Adrenal gland (tissue), 12 donors: Measurements from ENCODE around the gene CXCL3. TPM values are rescaled to one million over a fixed set of nuclear protein-coding genes. Genes with fewer than 3 reads are reported as not detected.

Experiments
- DNase-seq, 7 donors: peaks; one replicate each; pipeline ENCODE4 v3.0.0-alpha.2; 2019 to 2020
- H3K27ac ChIP-seq, 5 donors: fragments of 200-600 bp; sonication (generic) in 4 of 5; 1 replicate in 3 of 5; 2 replicates in 2 of 5; pipeline versions ENCODE4 v1.5.1 to v1.8.0; 2016 to 2020; ENCODE audit warnings: mild to moderate bottlenecking in 1 of 5
- H3K27me3 ChIP-seq: fragments of 200-600 bp; 2 replicates; pipeline ENCODE4 v1.8.0; 2021
- H3K36me3 ChIP-seq, 2 donors: fragments of 200-600 bp; replicated peaks in 1 of 2; 1 replicate in 1 of 2; 2 replicates in 1 of 2; pipeline versions ENCODE4 v1.5.1 to v1.8.0; 2018 to 2022
- H3K4me1 ChIP-seq, 2 donors: fragments of 200-600 bp; replicated peaks in 1 of 2; 1 replicate in 1 of 2; 2 replicates in 1 of 2; pipeline versions ENCODE4 v1.5.1 to v1.8.0; 2018 to 2021
- H3K4me3 ChIP-seq, 4 donors: fragments of 200-600 bp; sonication (generic) in 3 of 4; one replicate each; pipeline ENCODE4 v1.5.1; 2016 to 2018
- H3K9me3 ChIP-seq, 3 donors: fragments of 200-600 bp; sonication (generic) in 1 of 3; replicated peaks in 1 of 3; 1 replicate in 2 of 3; 2 replicates in 1 of 3; pipeline versions ENCODE4 v1.5.1 to v1.8.0; 2016 to 2021
- POLR2A ChIP-seq, 2 donors: fragments of 450-650 bp; IDR thresholded peaks; one replicate each; pipeline ENCODE4 v1.6.1; 2017; ENCODE audit warnings: antibody characterized with exemption in 2 of 2, mild to moderate bottlenecking in 2 of 2, moderate library complexity in 1 of 2
- WGBS, 4 donors: extraction: QIAGEN DNeasy Blood & Tissue Kit in 2 of 4; methylation state at CpG; one replicate each; pipeline versions ENCODE4 v1.1.5 to v1.1.7; 2013 to 2017; 5-methylcytosine and 5-hydroxymethylcytosine counted together
- intact Hi-C, 2 donors: fragments of 100-400 bp; cut with DNase I; formaldehyde crosslinking; loops; one replicate each; pipeline versions ENCODE4 v1.14.1 to v1.15.0; 2022 to 2023
- polyA plus RNA-seq, 3 donors: library from polyadenylated mRNA; stranded (reverse); fragments of 200-250 nt in 2 of 3; fragments of 350-450 nt in 1 of 3; fragmentation: Illumina TruSeq in 1 of 3; extraction: RNeasy Lipid Tissue Mini Kit (QIAGEN cat#74804) in 1 of 3; gene quantifications; one replicate each; pipeline ENCODE4 v1.2.3, GENCODE V29; 2013 to 2014
- small RNA-seq, 2 donors: library from RNA; depleted of rRNA; stranded (forward); fragments of <200 nt; gene quantifications; one replicate each; pipeline ENCODE3, GENCODE V24; 2016
- total RNA-seq, 9 donors: library from RNA; depleted of rRNA in 4 of 9; stranded (reverse); fragments of >200 nt in 4 of 9; fragments of 120-200 nt in 1 of 9; fragmentation: NEBNext Ultra II Directional in 1 of 9; extraction: Animal tissue kit (Norgen Biotek cat#: 25700) in 1 of 9; gene quantifications; one replicate each; pipeline versions ENCODE4 v1.1.0 to v1.2.4, GENCODE V29; 2013 to 2023
- TF ChIP-seq, protein P1 (sequence below), 6 experiments: fragments of 450-650 bp in 4 of 6; fragments of 200-600 bp in 2 of 6; sonication (generic) in 1 of 6; IDR thresholded peaks; 1 replicate in 5 of 6; 2 replicates in 1 of 6; pipeline versions ENCODE4 v1.5.1 to v1.8.0; 2016 to 2021; ENCODE audit warnings: antibody characterized with exemption in 6 of 6, mild to moderate bottlenecking in 2 of 6, moderate library complexity in 1 of 6
- donor health status: healthy with polysubstance abuse.
- donor health status: Bipolar disorder and iron deficiency.
- donor health status: DM: yes; HTN: yes; CAD: no.
- donor health status: DM: no; HTN: no; CAD: no.
- donor health status: DM: no; HTN: no; CAD: no.
- donor health status: DM: yes; HTN: yes; CAD: no.

The CXCL3 gene
- total and polyA plus RNA-seq, 12 donors, result 0.13 to 1.6 (median 0.42) TPM; not detected in 3

DNA sequence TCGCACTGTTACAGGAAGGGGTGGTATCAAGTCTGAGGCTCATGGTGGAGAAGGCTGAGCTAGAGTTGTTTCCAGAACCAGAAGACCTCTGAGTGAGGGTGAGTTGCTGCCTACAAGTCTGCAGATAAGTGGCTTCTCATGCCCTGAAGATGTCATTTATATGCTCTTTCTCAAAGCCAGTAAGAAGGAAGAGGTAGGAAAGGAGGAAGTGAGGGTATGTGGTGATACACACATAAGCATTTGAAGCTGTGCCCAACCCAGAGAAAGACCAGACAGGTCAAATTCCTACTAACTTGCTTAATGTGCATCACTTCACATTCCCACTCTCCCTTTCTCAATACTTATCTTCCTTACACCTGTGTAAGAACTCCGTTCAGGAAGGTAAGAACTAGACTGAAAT lies 50.4 kb downstream of the CXCL3 start, which contains the start of gene PPBP:
Gene PPBP, minus strand, starts transcription at position 130 of the 400 bp plus-strand sequence. Its CDS starts 87 bp downstream, at position 43.
- no peak for DNase-seq
- H3K9me3 ChIP-seq, result no peaks in the 10 kb centered on the region
- no peak for TF ChIP-seq POLR2A (IDR thresholded peaks at IDR 0.05)
- TF ChIP-seq, protein P1, sequence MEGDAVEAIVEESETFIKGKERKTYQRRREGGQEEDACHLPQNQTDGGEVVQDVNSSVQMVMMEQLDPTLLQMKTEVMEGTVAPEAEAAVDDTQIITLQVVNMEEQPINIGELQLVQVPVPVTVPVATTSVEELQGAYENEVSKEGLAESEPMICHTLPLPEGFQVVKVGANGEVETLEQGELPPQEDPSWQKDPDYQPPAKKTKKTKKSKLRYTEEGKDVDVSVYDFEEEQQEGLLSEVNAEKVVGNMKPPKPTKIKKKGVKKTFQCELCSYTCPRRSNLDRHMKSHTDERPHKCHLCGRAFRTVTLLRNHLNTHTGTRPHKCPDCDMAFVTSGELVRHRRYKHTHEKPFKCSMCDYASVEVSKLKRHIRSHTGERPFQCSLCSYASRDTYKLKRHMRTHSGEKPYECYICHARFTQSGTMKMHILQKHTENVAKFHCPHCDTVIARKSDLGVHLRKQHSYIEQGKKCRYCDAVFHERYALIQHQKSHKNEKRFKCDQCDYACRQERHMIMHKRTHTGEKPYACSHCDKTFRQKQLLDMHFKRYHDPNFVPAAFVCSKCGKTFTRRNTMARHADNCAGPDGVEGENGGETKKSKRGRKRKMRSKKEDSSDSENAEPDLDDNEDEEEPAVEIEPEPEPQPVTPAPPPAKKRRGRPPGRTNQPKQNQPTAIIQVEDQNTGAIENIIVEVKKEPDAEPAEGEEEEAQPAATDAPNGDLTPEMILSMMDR (IDR thresholded peaks at IDR 0.05), result no peak
- no peaks in the 10 kb centered on the region for H3K36me3 ChIP-seq
- intact Hi-C loops, result no loop called here
- H3K27ac ChIP-seq, result no peak within 1 kb of the TSS
- no peak within 1 kb of the TSS for H3K4me3 ChIP-seq
- 54 to 74% (median 71%) methylated on average over 2 of the region's 2 CpGs for WGBS, 4 donors
- H3K4me1 ChIP-seq, result no peaks in the 10 kb centered on the region
- no peaks in the 10 kb centered on the region for H3K27me3 ChIP-seq

Small RNA genes within 50 kb of the gene (small RNA-seq; reads per million reads assigned to genes)
- 0 reads per million in 2 donors for gene RN7SL218P

Other genes starting within 250 kb of the CXCL3 start
- under 1 TPM in 1 of 9 donors, not detected in 8; 0.41 TPM for gene CXCL6, start 202.0 kb downstream of the CXCL3 start, total RNA-seq
- under 1 TPM; 0.07 to 0.16 (median 0.16) TPM for gene CXCL6, start 202.0 kb downstream of the CXCL3 start, polyA plus RNA-seq
- gene PF4V1, start 185.4 kb downstream of the CXCL3 start, total RNA-seq, result under 1 TPM in 1 of 9 donors, not detected in 8; 0.72 TPM
- gene PF4V1, start 185.4 kb downstream of the CXCL3 start, polyA plus RNA-seq, result not detected
- 1 to 10 TPM in 4 of 9 donors, under 1 TPM in 2, not detected in 3; 0.84 to 6.1 (median 1.6) TPM for gene CXCL1, start 169.3 kb downstream of the CXCL3 start, total RNA-seq
- 1 to 10 TPM; 1.6 to 2.0 (median 1.7) TPM for gene CXCL1, start 169.3 kb downstream of the CXCL3 start, polyA plus RNA-seq
- 1 to 10 TPM in 1 of 9 donors, under 1 TPM in 1, not detected in 7; 0.42 to 6.3 TPM for gene PF4, start 56.7 kb downstream of the CXCL3 start, total RNA-seq
- gene PF4, start 56.7 kb downstream of the CXCL3 start, polyA plus RNA-seq, result under 1 TPM in 1 of 3 donors, not detected in 2; 0.88 TPM
- gene PPBP, start 50.5 kb downstream of the CXCL3 start, total RNA-seq, result 10 to 100 TPM in 2 of 9 donors, 1 to 10 TPM in 2, under 1 TPM in 2, not detected in 3; 0.81 to 22.4 (median 2.4) TPM
- under 1 TPM in 1 of 3 donors, not detected in 2; 0.27 TPM for gene PPBP, start 50.5 kb downstream of the CXCL3 start, polyA plus RNA-seq
- under 1 TPM in 1 of 9 donors, not detected in 8; 0.41 TPM for gene CXCL5, start 40.0 kb downstream of the CXCL3 start, total RNA-seq
- under 1 TPM in 2 of 3 donors, not detected in 1; 0.03 to 0.09 TPM for gene CXCL5, start 40.0 kb downstream of the CXCL3 start, polyA plus RNA-seq
- gene CXCL2, start 60.5 kb upstream of the CXCL3 start, total RNA-seq, result 10 to 100 TPM in 1 of 9 donors, 1 to 10 TPM in 7, under 1 TPM in 1; 0.11 to 13.9 (median 6.2) TPM
- gene CXCL2, start 60.5 kb upstream of the CXCL3 start, polyA plus RNA-seq, result 10 to 100 TPM in 1 of 3 donors, 1 to 10 TPM in 2; 2.2 to 18.8 (median 5.4) TPM
- gene MTHFD2L, start 119.4 kb upstream of the CXCL3 start, total RNA-seq, result 10 to 100 TPM; 13.2 to 38.2 (median 16.2) TPM
- gene MTHFD2L, start 119.4 kb upstream of the CXCL3 start, polyA plus RNA-seq, result 10 to 100 TPM in 2 of 3 donors, 1 to 10 TPM in 1; 9.8 to 25.9 (median 10.3) TPM